Activated gamma-delta T cell treated with anti-CD3 and anti-CD28 coated beads, Interleukin-2, amount 50 U/mL, for 16 hours (primary cell): Measurements from ENCODE around the gene PGLYRP3.

ENCODE experiments used
- DNase-seq: peaks from one replicate; pipeline ENCODE4 v3.0.0-alpha.2; 2020; ENCODE audit warnings: low read depth

Gene PGLYRP3

GRCh38 chr1:153260585-153261280 lies 52.0 kb downstream of the PGLYRP3 start:
- no peak for DNase-seq

DNA sequence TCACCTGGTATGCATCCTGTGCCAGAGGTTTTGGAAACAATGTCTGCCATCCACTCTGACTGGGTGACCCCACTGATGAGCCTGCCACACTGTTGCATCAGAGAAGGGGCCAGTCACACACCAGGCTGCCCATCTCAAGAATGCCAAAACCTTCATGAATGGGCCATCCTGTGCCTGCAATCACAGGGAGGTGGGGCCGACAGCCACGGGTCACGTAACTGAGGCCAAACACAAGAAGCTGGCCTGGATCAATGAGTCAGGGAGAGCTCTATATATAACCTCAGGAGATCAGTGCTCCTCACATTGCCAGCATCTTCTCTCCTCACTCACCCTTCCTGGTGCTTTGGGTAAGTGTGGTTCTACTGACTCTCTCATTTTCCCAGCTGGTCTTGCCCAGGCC lies 53.4 kb downstream of the PGLYRP3 start, which contains the start of gene LORICRIN:
Gene LORICRIN, plus strand, starts transcription at position 301 of the 400 bp plus-strand sequence. CDS start 1,263 bp downstream, outside the sequence.
- DNase-seq: no peak

DNA sequence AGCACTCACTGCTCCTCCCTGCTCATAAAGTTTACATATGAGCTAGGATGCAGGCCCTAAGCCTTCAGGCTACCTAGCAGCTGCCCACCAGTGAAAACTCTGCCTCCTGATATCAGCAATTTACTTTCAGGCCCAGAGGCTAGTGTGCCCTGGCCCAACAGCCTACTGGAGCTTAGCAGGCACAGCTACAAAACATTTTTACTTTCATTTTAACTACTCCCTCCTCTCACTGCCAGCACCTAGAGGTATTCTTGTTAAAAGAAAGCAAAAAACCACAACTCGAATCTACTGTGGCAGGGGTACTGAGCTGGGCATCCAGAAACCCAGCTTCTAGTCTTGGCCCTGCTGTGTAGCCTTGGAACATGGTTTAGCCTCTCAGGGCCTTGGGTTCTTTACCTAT lies 59.1 kb downstream of the PGLYRP3 start:
- no peak for DNase-seq

GRCh38 chr1:153253076-153253475 lies 59.7 kb downstream of the PGLYRP3 start:
- no peak for DNase-seq

DNA sequence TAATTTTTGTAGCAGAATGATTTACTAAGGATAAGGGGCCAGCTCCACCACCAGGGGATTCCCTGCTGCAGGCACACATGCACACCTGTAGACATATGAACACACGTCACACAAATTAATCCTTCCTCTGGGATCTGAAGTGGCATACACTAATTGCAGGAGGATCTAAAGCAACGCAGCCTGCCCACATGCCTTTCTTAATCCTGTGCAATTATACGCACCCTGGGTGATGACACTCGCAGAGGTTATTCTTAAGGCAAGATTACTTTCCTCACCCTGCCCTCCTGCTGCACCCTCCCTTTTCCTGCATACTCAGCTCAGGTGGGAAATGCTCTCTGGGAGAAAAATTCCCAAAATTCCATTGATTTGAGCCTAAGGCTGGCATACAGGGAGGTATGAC lies 60.8 kb downstream of the PGLYRP3 start:
- DNase-seq: no peak

DNA sequence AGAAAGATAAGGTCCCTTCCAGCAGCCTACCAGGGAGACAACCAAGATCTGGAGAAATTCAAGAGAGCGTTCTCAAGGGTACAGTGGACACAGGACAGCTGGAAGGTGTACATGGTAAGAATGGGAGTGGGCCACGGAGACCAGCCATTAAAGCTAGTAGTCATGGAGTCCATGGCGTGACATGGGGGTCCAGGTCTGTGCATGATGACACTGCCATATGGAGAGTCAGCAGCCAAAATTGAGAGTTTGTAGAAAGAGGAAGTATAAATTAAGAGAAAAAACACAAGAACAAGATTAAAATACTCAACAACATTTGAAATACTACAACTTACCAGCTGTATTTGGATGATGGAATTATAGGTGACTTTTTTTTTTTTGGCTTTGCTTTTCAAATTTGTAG lies 61.2 kb downstream of the PGLYRP3 start:
- no peak for DNase-seq

GRCh38 chr1:153251087-153251486 lies 61.7 kb downstream of the PGLYRP3 start:
- no peak for DNase-seq

DNA sequence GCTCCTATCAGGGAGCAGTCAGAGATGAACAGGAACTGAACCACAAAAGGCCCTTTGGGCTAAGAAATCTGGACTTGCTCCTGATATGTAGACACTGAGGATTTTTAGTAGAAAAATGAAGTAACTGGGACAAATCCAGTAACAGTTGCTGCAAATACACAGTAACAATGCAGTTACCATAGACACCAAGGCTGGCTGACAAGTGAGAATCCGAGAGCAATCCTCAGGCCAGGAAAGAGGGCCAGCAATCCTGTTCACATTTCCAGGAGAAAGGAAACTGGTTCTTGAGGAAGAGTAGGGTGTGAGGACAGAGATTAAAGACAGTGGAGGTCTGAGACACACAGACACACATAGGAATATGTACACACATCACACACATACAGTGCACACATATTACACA lies 62.6 kb downstream of the PGLYRP3 start:
- DNase-seq: no peak

DNA sequence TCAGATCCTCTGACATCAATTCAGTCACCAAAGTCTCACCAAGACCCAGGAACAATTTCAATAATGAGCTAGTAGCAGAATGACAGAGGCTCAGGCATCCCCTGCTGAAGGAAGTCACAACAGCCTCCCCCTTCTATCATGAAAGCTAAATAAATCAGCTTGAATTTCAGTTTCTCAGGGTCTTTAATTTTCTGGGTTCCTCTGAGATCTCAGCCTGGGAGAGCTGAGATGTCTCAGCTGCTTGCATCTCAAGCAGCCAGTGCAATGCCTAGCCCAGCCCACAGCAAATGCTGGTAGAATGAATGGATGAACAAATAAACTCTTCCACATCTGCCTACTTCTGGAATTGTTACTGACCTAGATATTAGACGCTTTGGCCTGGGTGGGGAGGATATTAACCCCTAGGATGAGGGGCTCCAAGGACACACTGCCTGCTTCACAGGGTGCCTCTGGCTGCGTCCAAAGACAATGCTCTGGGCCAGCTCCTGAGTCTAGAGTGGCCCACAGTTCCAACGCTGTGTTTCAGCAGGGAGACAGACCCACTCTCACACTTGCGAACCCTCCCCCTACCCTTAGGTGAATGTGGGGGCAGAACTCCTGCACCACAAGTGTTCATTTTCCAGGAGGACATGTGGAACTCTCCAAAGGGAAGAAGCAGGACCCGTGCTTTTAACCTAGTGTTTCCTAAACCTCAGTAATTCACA lies 64.4 kb downstream of the PGLYRP3 start:
- no peak for DNase-seq
